ENCODE data around the gene COL25A1.

Gene COL25A1

DNA sequence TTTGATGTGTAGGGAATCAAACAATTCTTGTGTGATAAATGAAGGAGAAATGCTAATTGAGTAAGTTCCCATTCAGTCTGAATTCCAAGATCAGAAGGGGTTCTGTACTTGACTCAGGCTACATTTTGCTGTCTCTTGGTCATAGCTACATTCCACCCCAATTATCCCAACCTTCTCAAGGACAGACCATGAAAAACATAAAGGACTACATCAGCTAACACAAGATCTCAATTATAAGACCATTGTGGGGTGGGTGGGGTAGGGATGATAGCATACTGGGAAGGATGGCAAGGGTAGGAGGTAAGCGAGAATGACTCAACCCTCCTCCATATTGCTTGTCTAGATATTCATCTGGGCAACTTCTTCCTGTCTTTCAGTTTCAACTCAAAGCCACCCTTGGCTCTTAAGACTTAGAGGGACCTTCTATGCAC, 452.2 kb downstream of the COL25A1 start:
- H3K27me3 ChIP-seq (ENCODE audit: low read depth, low read length) = no peaks in the 10 kb centered on the region
- TF ChIP-seq EZH2phosphoT487 (IDR thresholded peaks at IDR 0.05; ENCODE audit: low read depth) = no peak
- TF ChIP-seq, protein P1, sequence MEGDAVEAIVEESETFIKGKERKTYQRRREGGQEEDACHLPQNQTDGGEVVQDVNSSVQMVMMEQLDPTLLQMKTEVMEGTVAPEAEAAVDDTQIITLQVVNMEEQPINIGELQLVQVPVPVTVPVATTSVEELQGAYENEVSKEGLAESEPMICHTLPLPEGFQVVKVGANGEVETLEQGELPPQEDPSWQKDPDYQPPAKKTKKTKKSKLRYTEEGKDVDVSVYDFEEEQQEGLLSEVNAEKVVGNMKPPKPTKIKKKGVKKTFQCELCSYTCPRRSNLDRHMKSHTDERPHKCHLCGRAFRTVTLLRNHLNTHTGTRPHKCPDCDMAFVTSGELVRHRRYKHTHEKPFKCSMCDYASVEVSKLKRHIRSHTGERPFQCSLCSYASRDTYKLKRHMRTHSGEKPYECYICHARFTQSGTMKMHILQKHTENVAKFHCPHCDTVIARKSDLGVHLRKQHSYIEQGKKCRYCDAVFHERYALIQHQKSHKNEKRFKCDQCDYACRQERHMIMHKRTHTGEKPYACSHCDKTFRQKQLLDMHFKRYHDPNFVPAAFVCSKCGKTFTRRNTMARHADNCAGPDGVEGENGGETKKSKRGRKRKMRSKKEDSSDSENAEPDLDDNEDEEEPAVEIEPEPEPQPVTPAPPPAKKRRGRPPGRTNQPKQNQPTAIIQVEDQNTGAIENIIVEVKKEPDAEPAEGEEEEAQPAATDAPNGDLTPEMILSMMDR (IDR thresholded peaks at IDR 0.05; ENCODE audit: low read depth, low read length) = no peak
- H3K27ac ChIP-seq (ENCODE audit: low read length) = no peak overlapping the region
- H3K9me3 ChIP-seq (ENCODE audit: insufficient read depth, low read length) = no peaks in the 10 kb centered on the region
- no peaks in the 10 kb centered on the region for H3K79me2 ChIP-seq (ENCODE audit: low read length)
- H4K20me1 ChIP-seq (ENCODE audit: insufficient read depth, low read length) = no peaks in the 10 kb centered on the region
- no peaks in the 10 kb centered on the region for H3K36me3 ChIP-seq (replicated peaks; ENCODE audit: low read depth, low read length)
- peaks cover 15% of the 10 kb centered on the region for H3K4me1 ChIP-seq (ENCODE audit: low read length)
- H2AFZ ChIP-seq (ENCODE audit: low read depth, low read length) = no peak overlapping the region
- H3K9ac ChIP-seq (ENCODE audit: low read length) = no peak overlapping the region
- peak overlapping the region; percentile 27 for H3K4me2 ChIP-seq (ENCODE audit: low read length)
- no peak overlapping the region for H3K4me3 ChIP-seq (ENCODE audit: low read length)

DNA sequence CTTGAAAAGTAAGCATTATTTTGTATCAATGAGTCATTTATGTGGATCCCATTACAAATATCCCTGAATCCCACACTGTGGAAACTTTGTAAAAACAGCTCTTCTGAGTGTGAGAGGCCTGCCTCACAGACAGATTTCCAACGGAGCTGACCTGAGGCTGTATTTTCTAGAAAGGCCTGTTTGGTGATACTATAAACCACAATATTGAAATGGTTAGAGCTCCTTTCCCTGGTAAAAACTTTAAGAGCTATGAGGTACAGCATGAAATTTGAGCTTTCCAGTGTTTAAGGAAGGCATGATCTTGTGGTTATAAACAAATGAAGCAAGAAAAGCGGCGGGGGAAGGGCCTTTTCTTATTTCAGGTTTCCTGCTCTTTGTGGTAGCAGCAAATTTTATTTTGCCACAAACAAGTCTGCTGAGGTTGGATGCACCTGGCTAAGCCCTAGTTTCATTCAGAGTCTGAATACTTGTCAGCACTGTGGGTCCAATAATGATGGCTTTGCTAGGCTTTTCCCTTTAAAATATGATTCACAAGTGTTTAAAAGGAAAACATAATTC, 452.8 kb downstream of the COL25A1 start:
- no peaks in the 10 kb centered on the region for H3K27me3 ChIP-seq (ENCODE audit: low read depth, low read length)
- H3K27ac ChIP-seq (ENCODE audit: low read length) = no peak overlapping the region
- no peak overlapping the region for H3K9ac ChIP-seq (ENCODE audit: low read length)
- H3K9me3 ChIP-seq (ENCODE audit: insufficient read depth, low read length) = no peaks in the 10 kb centered on the region
- no peak overlapping the region for H3K4me3 ChIP-seq (ENCODE audit: low read length)
- no peaks in the 10 kb centered on the region for H3K36me3 ChIP-seq (replicated peaks; ENCODE audit: low read depth, low read length)
- peaks cover 15% of the 10 kb centered on the region for H3K4me1 ChIP-seq (ENCODE audit: low read length)
- peak overlapping the region; percentile 27 for H3K4me2 ChIP-seq (ENCODE audit: low read length)
- TF ChIP-seq, protein P1 (IDR thresholded peaks at IDR 0.05; ENCODE audit: low read depth, low read length) = no peak
- no peak for TF ChIP-seq EZH2phosphoT487 (IDR thresholded peaks at IDR 0.05; ENCODE audit: low read depth)
- H2AFZ ChIP-seq (ENCODE audit: low read depth, low read length) = no peak overlapping the region
- no peaks in the 10 kb centered on the region for H4K20me1 ChIP-seq (ENCODE audit: insufficient read depth, low read length)
- H3K79me2 ChIP-seq (ENCODE audit: low read length) = no peaks in the 10 kb centered on the region

DNA sequence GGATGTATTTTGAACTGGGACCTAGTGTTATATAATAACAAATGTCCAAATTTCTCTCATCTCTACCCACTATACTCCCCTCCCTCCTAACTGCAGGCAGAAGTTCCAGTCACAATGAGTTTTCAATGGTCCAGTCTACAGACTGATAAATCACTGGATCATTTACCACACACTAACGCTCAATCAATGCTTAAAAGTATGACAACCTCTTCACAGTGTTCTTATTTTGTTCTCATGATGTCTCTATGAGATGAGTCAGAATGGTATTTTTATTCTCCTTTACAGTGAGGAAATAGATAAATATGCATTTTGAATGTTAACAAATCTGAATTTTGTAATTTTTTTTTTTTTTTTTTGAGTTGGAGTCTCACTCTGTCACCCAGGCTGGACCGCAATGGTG, 455.9 kb downstream of the COL25A1 start:
- H3K9ac ChIP-seq (ENCODE audit: low read length) = no peak overlapping the region

DNA sequence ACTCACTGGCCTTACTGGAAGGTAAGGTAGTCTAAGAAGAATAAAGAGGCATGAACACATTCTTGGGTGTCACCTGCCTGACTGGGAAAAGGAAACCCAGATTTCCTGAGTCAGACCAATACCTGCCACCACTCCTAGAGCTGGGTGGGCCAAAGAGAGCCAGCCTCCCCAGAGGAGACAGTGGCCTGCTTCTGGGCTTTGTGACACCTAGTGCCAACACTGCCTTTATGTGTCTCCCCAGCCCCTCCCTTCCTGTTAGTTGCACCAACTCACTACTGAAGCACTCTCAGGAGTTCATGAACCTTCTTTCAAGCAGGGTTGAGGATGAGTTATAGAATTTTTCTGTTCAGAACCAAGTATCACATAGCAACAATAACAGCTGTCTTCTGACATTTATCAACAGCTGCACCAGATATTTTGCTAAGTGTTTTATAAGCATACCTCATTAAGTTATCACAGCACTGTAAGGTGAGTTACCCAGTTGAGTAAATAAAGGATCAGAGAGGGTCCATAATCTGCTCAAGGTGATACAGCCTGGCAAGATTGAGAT, 462.0 kb downstream of the COL25A1 start:
- Histone ChIP-seq H3K9me3 (ENCODE audit: insufficient read depth, low read length) (no peaks in the 10 kb centered on the region), H3K79me2 (ENCODE audit: low read length) (no peaks in the 10 kb centered on the region), H3K4me1 (ENCODE audit: low read length) (no peaks in the 10 kb centered on the region), H2AFZ (ENCODE audit: low read depth, low read length) (no peak overlapping the region), H3K9ac (ENCODE audit: low read length) (no peak overlapping the region), H3K27ac (ENCODE audit: low read length) (no peak overlapping the region), H3K36me3 (replicated peaks; ENCODE audit: low read depth, low read length) (no peaks in the 10 kb centered on the region), H3K4me3 (ENCODE audit: low read length) (no peak overlapping the region), H3K27me3 (ENCODE audit: low read depth, low read length) (no peaks in the 10 kb centered on the region), H3K4me2 (ENCODE audit: low read length) (no peak overlapping the region), H4K20me1 (ENCODE audit: insufficient read depth, low read length) (no peaks in the 10 kb centered on the region)
- TF ChIP-seq, protein P1 (IDR thresholded peaks at IDR 0.05; ENCODE audit: low read depth, low read length) = no peak
- no peak for TF ChIP-seq EZH2phosphoT487 (IDR thresholded peaks at IDR 0.05; ENCODE audit: low read depth)

More for the DNA sequence above, 455.9 kb downstream of the COL25A1 start:
- Histone ChIP-seq H3K79me2 (ENCODE audit: low read length) (no peaks in the 10 kb centered on the region), H3K4me1 (ENCODE audit: low read length) (peaks cover 15% of the 10 kb centered on the region), H3K27ac (ENCODE audit: low read length) (no peak overlapping the region), H2AFZ (ENCODE audit: low read depth, low read length) (no peak overlapping the region), H4K20me1 (ENCODE audit: insufficient read depth, low read length) (no peaks in the 10 kb centered on the region), H3K9me3 (ENCODE audit: insufficient read depth, low read length) (no peaks in the 10 kb centered on the region), H3K36me3 (replicated peaks; ENCODE audit: low read depth, low read length) (no peaks in the 10 kb centered on the region), H3K4me2 (ENCODE audit: low read length) (no peak overlapping the region), H3K27me3 (ENCODE audit: low read depth, low read length) (no peaks in the 10 kb centered on the region), H3K4me3 (ENCODE audit: low read length) (no peak overlapping the region)
- no peak for TF ChIP-seq EZH2phosphoT487 (IDR thresholded peaks at IDR 0.05; ENCODE audit: low read depth)
- TF ChIP-seq, protein P1 (IDR thresholded peaks at IDR 0.05; ENCODE audit: low read depth, low read length) = no peak
